Muscle of arm (tissue), 12 donors: ENCODE measurements around the gene ZNF684. TPM values are rescaled to one million over a fixed set of nuclear protein-coding genes. Genes with fewer than 3 reads are reported as not detected.
"Not testable (repeated sequence)": the region's sequence is repeated elsewhere in the genome, so short reads cannot be mapped to it uniquely, and the experiment has no call there.

Experiments
- DNase-seq: peaks from one replicate; pipeline ENCODE4 v3.0.0-alpha.2; 2013
- polyA plus RNA-seq, 12 donors: library from polyadenylated mRNA; unstranded; fragments of 120-200 nt; gene quantifications; one replicate each; pipeline ENCODE4 v1.2.1, GENCODE V29; 2013; ENCODE audit not compliant: insufficient read length in 12 of 12

The ZNF684 gene
- polyA plus RNA-seq, 12 donors: 3.1 to 6.1 (median 3.6) TPM; not detected in 2

- no peak for DNase-seq
Measured at GRCh38 chr1:40564913-40565312, 33.5 kb downstream of the ZNF684 start.

GRCh38 chr1:40567825-40568224, 36.4 kb downstream of the ZNF684 start:
- no peak for DNase-seq

- DNase-seq: not testable (repeated sequence)
Measured at GRCh38 chr1:40574805-40575204, 43.4 kb downstream of the ZNF684 start.

- DNase-seq: no peak
Measured at GRCh38 chr1:40575336-40575735, 43.9 kb downstream of the ZNF684 start.

- DNase-seq: no peak
Measured at GRCh38 chr1:40582116-40582515, 50.7 kb downstream of the ZNF684 start.

GRCh38 chr1:40583980-40584379, 52.5 kb downstream of the ZNF684 start:
- DNase-seq: no peak

- DNase-seq: no peak
Measured at GRCh38 chr1:40588586-40588985, 57.1 kb downstream of the ZNF684 start.

- peak; percentile 30 for DNase-seq
Measured at GRCh38 chr1:40592107-40592803, 60.8 kb downstream of the ZNF684 start.

- DNase-seq: no peak
Measured at GRCh38 chr1:40593449-40594186, 62.2 kb downstream of the ZNF684 start.

GRCh38 chr1:40594187-40594531, 62.7 kb downstream of the ZNF684 start:
- no peak for DNase-seq

GRCh38 chr1:40595623-40596022, 64.2 kb downstream of the ZNF684 start:
- no peak for DNase-seq

Other genes with a start within 250 kb of the ZNF684 start
- gene COL9A2, start 214.4 kb upstream of the ZNF684 start, polyA plus RNA-seq: 10 to 100 TPM in 1 of 12 donors, 1 to 10 TPM in 9, under 1 TPM in 1, not detected in 1; 0.99 to 16.6 (median 1.5) TPM
- gene SMAP2, start 157.9 kb upstream of the ZNF684 start, polyA plus RNA-seq: 10 to 100 TPM in 11 of 12 donors, not detected in 1; 13.7 to 33.5 (median 18.4) TPM
- 1 to 10 TPM in 11 of 12 donors, not detected in 1; 3.0 to 7.3 (median 3.7) TPM for gene ZFP69B, start 81.2 kb upstream of the ZNF684 start, polyA plus RNA-seq
- 1 to 10 TPM in 11 of 12 donors, not detected in 1; 3.6 to 8.2 (median 5.7) TPM for gene ZFP69, start 54.3 kb upstream of the ZNF684 start, polyA plus RNA-seq
- gene EXO5, start 22.9 kb upstream of the ZNF684 start, polyA plus RNA-seq: 10 to 100 TPM in 2 of 12 donors, 1 to 10 TPM in 9, not detected in 1; 6.2 to 10.6 (median 8.8) TPM
- 1 to 10 TPM in 2 of 12 donors, under 1 TPM in 9, not detected in 1; 0.27 to 3.7 (median 0.61) TPM for gene RIMS3, start 134.0 kb downstream of the ZNF684 start, polyA plus RNA-seq
- 10 to 100 TPM in 11 of 12 donors, not detected in 1; 50.9 to 81.8 (median 59.9) TPM for gene NFYC, start 160.1 kb downstream of the ZNF684 start, polyA plus RNA-seq